ENCODE measurements around the gene NRROS. TPM values are rescaled to one million over a fixed set of nuclear protein-coding genes. Genes with fewer than 3 reads are reported as not detected.

NRROS gene
- total and polyA plus RNA-seq, 2 donors from 2014 or later: 2.0 to 11.6 TPM

GRCh38 chr3:196660381-196661166 is 21.1 kb downstream of the NRROS start:
- H3K36me3 ChIP-seq (ENCODE audit: control insufficient read depth in 2 of 3, insufficient read depth in 3 of 3, low read length in 3 of 3): no peaks in the 10 kb centered on the region
- peak in 3 of 5 donors; percentile 18 to 70 (median 39) for DNase-seq

DNA sequence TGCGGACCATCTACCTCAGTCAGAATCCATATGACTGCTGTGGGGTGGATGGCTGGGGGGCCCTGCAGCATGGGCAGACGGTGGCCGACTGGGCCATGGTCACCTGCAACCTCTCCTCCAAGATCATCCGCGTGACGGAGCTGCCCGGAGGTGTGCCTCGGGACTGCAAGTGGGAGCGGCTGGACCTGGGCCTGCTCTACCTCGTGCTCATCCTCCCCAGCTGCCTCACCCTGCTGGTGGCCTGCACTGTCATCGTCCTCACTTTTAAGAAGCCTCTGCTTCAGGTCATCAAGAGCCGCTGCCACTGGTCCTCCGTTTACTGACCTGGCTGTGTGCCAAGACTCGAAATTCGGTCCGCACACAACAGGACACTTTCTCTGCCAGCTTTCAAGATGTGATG is 21.9 kb downstream of the NRROS start:
- Histone ChIP-seq H3K27me3 (ENCODE audit: control insufficient read depth, insufficient read depth, low read length) (no peaks in the 10 kb centered on the region), H3K4me1 (ENCODE audit: control insufficient read depth in 2 of 3, insufficient read depth in 2 of 3, low read depth in 1 of 3, low read length in 3 of 3) (no peaks in the 10 kb centered on the region), H3K9me3 (ENCODE audit: control insufficient read depth in 2 of 3, insufficient read depth in 1 of 3, low read length in 3 of 3) (no peaks in the 10 kb centered on the region), H3K4me3 (ENCODE audit: low read length in 3 of 3) (no peak overlapping the region), H3K36me3 (ENCODE audit: control insufficient read depth in 2 of 3, insufficient read depth in 3 of 3, low read length in 3 of 3) (no peaks in the 10 kb centered on the region), H3K27ac (ENCODE audit: low read depth in 2 of 2, low read length in 2 of 2) (no peak overlapping the region), H3K9ac (ENCODE audit: low read length in 3 of 3) (no peak overlapping the region)
- DNase-seq: peak in 1 of 5 donors; percentile 53
- intact Hi-C loops (cut with DNase I): no loop called here
- no peak for FAIRE-seq
- no peak for TF ChIP-seq CTCF (IDR thresholded peaks at IDR 0.05; ENCODE audit: borderline replicate concordance, extremely low read depth, insufficient read depth)

More at GRCh38 chr3:196660381-196661166, 21.1 kb downstream of the NRROS start:
- intact Hi-C loops (cut with DNase I): no loop called here
- Histone ChIP-seq H3K4me1 (ENCODE audit: control insufficient read depth in 2 of 3, insufficient read depth in 2 of 3, low read depth in 1 of 3, low read length in 3 of 3) (no peaks in the 10 kb centered on the region), H3K9me3 (ENCODE audit: control insufficient read depth in 2 of 3, insufficient read depth in 1 of 3, low read length in 3 of 3) (no peaks in the 10 kb centered on the region), H3K27ac (ENCODE audit: low read depth in 2 of 2, low read length in 2 of 2) (no peak overlapping the region), H3K4me3 (ENCODE audit: low read length in 3 of 3) (no peak overlapping the region), H3K27me3 (ENCODE audit: control insufficient read depth, insufficient read depth, low read length) (no peaks in the 10 kb centered on the region), H3K9ac (ENCODE audit: low read length in 3 of 3) (no peak overlapping the region)
- no peak for TF ChIP-seq CTCF (IDR thresholded peaks at IDR 0.05; ENCODE audit: borderline replicate concordance, extremely low read depth, insufficient read depth)
- FAIRE-seq: no peak

DNA sequence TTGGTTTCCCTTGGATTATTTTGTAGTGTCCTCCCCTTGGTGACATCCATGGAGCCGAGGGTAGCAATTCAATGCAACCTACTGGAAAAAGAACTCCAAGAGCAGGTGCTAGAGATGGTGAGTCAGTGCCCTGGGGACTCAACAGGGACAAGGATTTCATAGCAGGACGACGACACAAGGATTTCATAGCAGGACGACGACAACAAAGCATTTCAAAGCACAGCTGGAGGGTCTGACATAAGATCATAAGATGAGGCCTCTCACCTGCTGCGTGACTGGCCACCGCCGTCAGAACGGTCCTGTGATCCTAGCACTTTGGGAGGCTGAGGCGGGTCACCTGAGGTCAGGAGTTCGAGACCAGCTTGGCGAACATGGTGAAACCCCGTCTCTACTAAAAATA is 22.5 kb downstream of the NRROS start:
- H3K9ac ChIP-seq (ENCODE audit: low read length in 3 of 3): no peak overlapping the region
- H3K4me3 ChIP-seq (ENCODE audit: low read length in 3 of 3): no peak overlapping the region
- H3K9me3 ChIP-seq (ENCODE audit: control insufficient read depth in 2 of 3, insufficient read depth in 1 of 3, low read length in 3 of 3): no peaks in the 10 kb centered on the region
- intact Hi-C loops (cut with DNase I): no loop called here
- TF ChIP-seq CTCF (IDR thresholded peaks at IDR 0.05; ENCODE audit: borderline replicate concordance, extremely low read depth, insufficient read depth): no peak
- H3K27me3 ChIP-seq (ENCODE audit: control insufficient read depth, insufficient read depth, low read length): no peaks in the 10 kb centered on the region
- no peaks in the 10 kb centered on the region for H3K36me3 ChIP-seq (ENCODE audit: control insufficient read depth in 2 of 3, insufficient read depth in 3 of 3, low read length in 3 of 3)
- no peaks in the 10 kb centered on the region for H3K4me1 ChIP-seq (ENCODE audit: control insufficient read depth in 2 of 3, insufficient read depth in 2 of 3, low read depth in 1 of 3, low read length in 3 of 3)
- FAIRE-seq (no peak), DNase-seq (no peak)
- H3K27ac ChIP-seq (ENCODE audit: low read depth in 2 of 2, low read length in 2 of 2): no peak overlapping the region

Data from kidney (tissue), 14 donors.